Superior temporal gyrus (tissue), 1 donor: Measurements from ENCODE around the gene CGN.

ENCODE experiments used
- DNase-seq: peaks from one replicate; pipeline ENCODE4 v3.0.0-alpha.2; 2016; ENCODE audit errors: extremely low spot score

The CGN gene

GRCh38 chr1:151510957-151511635, at the start of gene CGN:
CGN (plus strand) TSS chr1:151511387; CDS start chr1:151518520, 7,133 bp downstream.
- peak; percentile 91 for DNase-seq

- DNase-seq: no peak
Observed at GRCh38 chr1:151461694-151462093, 49.5 kb upstream of the CGN start.

- DNase-seq: peak; percentile 2
Observed at GRCh38 chr1:151465026-151465425, 46.2 kb upstream of the CGN start.

- DNase-seq: peak; percentile 65
Observed at GRCh38 chr1:151472856-151473731, 38.1 kb upstream of the CGN start.

GRCh38 chr1:151474745-151475144, 36.4 kb upstream of the CGN start:
- DNase-seq: peak; percentile 7

GRCh38 chr1:151475175-151475574, 36.0 kb upstream of the CGN start:
- peak; percentile 6 for DNase-seq

GRCh38 chr1:151476083-151476482, 35.1 kb upstream of the CGN start:
- DNase-seq: peak; percentile 1

- no peak for DNase-seq
Observed at GRCh38 chr1:151477066-151477465, 34.1 kb upstream of the CGN start.

GRCh38 chr1:151478140-151478812, 32.9 kb upstream of the CGN start:
- DNase-seq: no peak

GRCh38 chr1:151478923-151479322, 32.3 kb upstream of the CGN start:
- DNase-seq: no peak

GRCh38 chr1:151479462-151479861, 31.7 kb upstream of the CGN start:
- no peak for DNase-seq

GRCh38 chr1:151482017-151482416, 29.2 kb upstream of the CGN start:
- no peak for DNase-seq

- no peak for DNase-seq
Observed at GRCh38 chr1:151485685-151486255, 25.4 kb upstream of the CGN start.

GRCh38 chr1:151486557-151486956, 24.6 kb upstream of the CGN start:
- DNase-seq: no peak

GRCh38 chr1:151491641-151492040, 19.5 kb upstream of the CGN start:
- no peak for DNase-seq

- no peak for DNase-seq
Observed at GRCh38 chr1:151492120-151492519, 19.1 kb upstream of the CGN start.

GRCh38 chr1:151493042-151493441, 18.1 kb upstream of the CGN start:
- DNase-seq: no peak

GRCh38 chr1:151494741-151495281, 16.4 kb upstream of the CGN start:
- DNase-seq: peak; percentile 68

- peak; percentile 85 for DNase-seq
Observed at GRCh38 chr1:151495316-151495715, 15.9 kb upstream of the CGN start.

- DNase-seq: no peak
Observed at GRCh38 chr1:151499365-151499764, 11.8 kb upstream of the CGN start.

GRCh38 chr1:151499930-151500329, 11.3 kb upstream of the CGN start:
- DNase-seq: no peak

- DNase-seq: no peak
Observed at GRCh38 chr1:151501474-151501873, 9.7 kb upstream of the CGN start.
